Measurements from ENCODE around the gene ARID5B. TPM values are rescaled to one million over a fixed set of nuclear protein-coding genes. Genes with fewer than 3 reads are reported as not detected.

ARID5B gene
- total RNA-seq, 1 experiment from 2014 or later = 2.3 TPM

DNA sequence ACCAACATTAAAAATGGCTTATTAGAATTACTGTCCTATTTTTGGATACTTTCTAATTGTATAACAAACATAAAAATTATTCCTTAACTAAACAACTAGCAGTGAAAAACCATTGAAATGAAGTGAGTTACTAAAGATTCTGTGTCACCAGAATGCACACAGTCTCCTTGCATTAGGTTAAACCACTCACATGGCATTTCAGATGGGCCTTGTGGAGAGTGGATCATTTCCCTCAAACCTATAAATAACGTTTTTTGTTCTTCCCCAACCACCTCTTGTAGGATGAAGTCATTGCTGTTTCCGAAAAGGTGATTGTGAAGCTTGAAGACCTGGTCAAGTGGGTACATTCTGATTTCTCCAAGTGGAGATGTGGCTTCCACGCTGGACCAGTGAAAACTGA, 38.4 kb downstream of the ARID5B start (continued):
- TF ChIP-seq, protein P1, sequence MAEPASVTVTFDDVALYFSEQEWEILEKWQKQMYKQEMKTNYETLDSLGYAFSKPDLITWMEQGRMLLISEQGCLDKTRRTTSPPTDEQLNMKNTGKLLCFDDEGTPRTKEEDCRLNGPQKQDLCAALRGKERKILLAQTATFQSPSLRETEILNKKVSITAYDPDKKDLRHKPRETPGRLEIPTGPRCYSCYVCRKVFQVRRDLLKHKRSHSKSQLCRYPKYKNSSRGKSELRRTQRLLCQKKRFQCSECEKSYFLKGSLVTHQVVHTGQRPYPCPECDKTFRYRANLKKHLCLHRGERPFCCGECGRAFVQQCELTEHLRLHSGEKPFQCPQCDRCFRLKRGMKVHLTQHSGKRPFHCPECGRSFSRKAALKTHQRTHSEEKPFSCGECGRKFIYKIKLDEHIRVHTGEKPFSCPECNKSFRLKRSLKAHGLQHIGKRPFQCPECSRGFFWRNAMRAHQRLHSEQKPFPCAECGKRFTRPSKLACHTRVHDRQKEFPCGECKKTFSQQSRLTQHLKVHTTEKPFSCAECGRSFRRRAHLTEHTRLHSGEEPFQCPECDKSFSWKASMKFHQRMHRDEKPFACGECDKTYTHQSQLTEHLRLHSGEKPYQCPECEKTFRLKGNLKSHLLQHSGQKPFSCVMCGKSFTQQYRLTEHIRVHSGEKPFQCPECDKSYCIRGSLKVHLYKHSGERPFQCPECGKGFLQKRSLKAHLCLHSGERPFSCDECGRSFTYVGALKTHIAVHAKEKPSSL (CRISPR knock-in tag; conservative IDR thresholded peaks at IDR 0.05) = no peak
- TF ChIP-seq ZNF671 (CRISPR knock-in tag; IDR thresholded peaks at IDR 0.05) (no peak), KAT7 (CRISPR knock-in tag; IDR thresholded peaks at IDR 0.05; ENCODE audit: borderline replicate concordance) (no peak)
- TF ChIP-seq, protein P2, sequence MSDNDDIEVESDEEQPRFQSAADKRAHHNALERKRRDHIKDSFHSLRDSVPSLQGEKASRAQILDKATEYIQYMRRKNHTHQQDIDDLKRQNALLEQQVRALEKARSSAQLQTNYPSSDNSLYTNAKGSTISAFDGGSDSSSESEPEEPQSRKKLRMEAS (CRISPR knock-in tag; IDR thresholded peaks at IDR 0.05) = no peak
- TF ChIP-seq, protein P3, sequence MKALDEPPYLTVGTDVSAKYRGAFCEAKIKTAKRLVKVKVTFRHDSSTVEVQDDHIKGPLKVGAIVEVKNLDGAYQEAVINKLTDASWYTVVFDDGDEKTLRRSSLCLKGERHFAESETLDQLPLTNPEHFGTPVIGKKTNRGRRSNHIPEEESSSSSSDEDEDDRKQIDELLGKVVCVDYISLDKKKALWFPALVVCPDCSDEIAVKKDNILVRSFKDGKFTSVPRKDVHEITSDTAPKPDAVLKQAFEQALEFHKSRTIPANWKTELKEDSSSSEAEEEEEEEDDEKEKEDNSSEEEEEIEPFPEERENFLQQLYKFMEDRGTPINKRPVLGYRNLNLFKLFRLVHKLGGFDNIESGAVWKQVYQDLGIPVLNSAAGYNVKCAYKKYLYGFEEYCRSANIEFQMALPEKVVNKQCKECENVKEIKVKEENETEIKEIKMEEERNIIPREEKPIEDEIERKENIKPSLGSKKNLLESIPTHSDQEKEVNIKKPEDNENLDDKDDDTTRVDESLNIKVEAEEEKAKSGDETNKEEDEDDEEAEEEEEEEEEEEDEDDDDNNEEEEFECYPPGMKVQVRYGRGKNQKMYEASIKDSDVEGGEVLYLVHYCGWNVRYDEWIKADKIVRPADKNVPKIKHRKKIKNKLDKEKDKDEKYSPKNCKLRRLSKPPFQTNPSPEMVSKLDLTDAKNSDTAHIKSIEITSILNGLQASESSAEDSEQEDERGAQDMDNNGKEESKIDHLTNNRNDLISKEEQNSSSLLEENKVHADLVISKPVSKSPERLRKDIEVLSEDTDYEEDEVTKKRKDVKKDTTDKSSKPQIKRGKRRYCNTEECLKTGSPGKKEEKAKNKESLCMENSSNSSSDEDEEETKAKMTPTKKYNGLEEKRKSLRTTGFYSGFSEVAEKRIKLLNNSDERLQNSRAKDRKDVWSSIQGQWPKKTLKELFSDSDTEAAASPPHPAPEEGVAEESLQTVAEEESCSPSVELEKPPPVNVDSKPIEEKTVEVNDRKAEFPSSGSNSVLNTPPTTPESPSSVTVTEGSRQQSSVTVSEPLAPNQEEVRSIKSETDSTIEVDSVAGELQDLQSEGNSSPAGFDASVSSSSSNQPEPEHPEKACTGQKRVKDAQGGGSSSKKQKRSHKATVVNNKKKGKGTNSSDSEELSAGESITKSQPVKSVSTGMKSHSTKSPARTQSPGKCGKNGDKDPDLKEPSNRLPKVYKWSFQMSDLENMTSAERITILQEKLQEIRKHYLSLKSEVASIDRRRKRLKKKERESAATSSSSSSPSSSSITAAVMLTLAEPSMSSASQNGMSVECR (CRISPR knock-in tag; IDR thresholded peaks at IDR 0.05; ENCODE audit: borderline replicate concordance) = no peak

DNA sequence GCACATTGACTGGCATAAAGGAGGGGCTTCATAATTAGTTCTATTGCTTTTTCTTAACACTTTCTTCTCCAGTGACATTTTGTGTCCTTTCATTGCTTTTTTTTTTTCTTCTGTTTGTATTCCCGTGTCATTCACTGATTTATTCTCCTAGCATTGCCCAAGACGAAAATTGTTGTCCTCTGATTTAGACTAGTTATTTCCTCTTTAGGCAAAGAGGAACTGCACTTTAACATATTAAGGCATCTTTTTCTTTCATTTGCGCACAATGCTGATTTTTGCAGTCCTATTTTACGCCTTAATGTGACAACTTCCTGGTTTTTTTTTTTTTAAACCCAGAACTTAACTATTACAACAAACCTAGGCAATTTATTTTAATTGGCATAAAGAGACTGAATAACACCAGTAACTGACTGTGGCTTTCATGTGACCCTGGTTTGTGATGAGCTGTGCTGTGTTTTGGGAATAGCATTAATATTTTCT, 39.7 kb downstream of the ARID5B start:
- ChIA-PET POLR2A (interaction anchor here (0.5 kb wide), 1 partner anchor 224 kb away, joined by 3 read pairs; no protein-coding TSS in a partner anchor), CTCF (interaction anchor here (1.6 kb wide), 1 partner anchor 44 kb away, joined by 5 read pairs; no protein-coding TSS in a partner anchor)
- no peaks in the 10 kb centered on the region for H3K9me3 Mint-ChIP-seq
- H3K4me1 Mint-ChIP-seq = peaks cover 13% of the 10 kb centered on the region
- H3K27ac Mint-ChIP-seq = no peak overlapping the region
- H3K27me3 Mint-ChIP-seq (ENCODE audit: low read depth) = no peaks in the 10 kb centered on the region
- ATAC-seq (no peak), DNase-seq (ENCODE audit: low spot score) (no peak)
- H3K4me3 Mint-ChIP-seq = no peak overlapping the region
- no peaks in the 10 kb centered on the region for H3K36me3 Mint-ChIP-seq
- TF ChIP-seq NFYB (CRISPR knock-in tag; conservative IDR thresholded peaks at IDR 0.05; ENCODE audit: low read depth) = no peak
- no peak for TF ChIP-seq TCF7 (CRISPR knock-in tag; IDR thresholded peaks at IDR 0.05; ENCODE audit: low read depth)
- TF ChIP-seq ETV6 (CRISPR knock-in tag; IDR thresholded peaks at IDR 0.05) = no peak
- TF ChIP-seq, protein P4, sequence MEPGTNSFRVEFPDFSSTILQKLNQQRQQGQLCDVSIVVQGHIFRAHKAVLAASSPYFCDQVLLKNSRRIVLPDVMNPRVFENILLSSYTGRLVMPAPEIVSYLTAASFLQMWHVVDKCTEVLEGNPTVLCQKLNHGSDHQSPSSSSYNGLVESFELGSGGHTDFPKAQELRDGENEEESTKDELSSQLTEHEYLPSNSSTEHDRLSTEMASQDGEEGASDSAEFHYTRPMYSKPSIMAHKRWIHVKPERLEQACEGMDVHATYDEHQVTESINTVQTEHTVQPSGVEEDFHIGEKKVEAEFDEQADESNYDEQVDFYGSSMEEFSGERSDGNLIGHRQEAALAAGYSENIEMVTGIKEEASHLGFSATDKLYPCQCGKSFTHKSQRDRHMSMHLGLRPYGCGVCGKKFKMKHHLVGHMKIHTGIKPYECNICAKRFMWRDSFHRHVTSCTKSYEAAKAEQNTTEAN (CRISPR knock-in tag; IDR thresholded peaks at IDR 0.05) = no peak
- TF ChIP-seq RORB (CRISPR knock-in tag; IDR thresholded peaks at IDR 0.05) = no peak
- TF ChIP-seq, protein P5, sequence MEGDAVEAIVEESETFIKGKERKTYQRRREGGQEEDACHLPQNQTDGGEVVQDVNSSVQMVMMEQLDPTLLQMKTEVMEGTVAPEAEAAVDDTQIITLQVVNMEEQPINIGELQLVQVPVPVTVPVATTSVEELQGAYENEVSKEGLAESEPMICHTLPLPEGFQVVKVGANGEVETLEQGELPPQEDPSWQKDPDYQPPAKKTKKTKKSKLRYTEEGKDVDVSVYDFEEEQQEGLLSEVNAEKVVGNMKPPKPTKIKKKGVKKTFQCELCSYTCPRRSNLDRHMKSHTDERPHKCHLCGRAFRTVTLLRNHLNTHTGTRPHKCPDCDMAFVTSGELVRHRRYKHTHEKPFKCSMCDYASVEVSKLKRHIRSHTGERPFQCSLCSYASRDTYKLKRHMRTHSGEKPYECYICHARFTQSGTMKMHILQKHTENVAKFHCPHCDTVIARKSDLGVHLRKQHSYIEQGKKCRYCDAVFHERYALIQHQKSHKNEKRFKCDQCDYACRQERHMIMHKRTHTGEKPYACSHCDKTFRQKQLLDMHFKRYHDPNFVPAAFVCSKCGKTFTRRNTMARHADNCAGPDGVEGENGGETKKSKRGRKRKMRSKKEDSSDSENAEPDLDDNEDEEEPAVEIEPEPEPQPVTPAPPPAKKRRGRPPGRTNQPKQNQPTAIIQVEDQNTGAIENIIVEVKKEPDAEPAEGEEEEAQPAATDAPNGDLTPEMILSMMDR (IDR thresholded peaks at IDR 0.05) = no peak
- TF ChIP-seq, protein P6, sequence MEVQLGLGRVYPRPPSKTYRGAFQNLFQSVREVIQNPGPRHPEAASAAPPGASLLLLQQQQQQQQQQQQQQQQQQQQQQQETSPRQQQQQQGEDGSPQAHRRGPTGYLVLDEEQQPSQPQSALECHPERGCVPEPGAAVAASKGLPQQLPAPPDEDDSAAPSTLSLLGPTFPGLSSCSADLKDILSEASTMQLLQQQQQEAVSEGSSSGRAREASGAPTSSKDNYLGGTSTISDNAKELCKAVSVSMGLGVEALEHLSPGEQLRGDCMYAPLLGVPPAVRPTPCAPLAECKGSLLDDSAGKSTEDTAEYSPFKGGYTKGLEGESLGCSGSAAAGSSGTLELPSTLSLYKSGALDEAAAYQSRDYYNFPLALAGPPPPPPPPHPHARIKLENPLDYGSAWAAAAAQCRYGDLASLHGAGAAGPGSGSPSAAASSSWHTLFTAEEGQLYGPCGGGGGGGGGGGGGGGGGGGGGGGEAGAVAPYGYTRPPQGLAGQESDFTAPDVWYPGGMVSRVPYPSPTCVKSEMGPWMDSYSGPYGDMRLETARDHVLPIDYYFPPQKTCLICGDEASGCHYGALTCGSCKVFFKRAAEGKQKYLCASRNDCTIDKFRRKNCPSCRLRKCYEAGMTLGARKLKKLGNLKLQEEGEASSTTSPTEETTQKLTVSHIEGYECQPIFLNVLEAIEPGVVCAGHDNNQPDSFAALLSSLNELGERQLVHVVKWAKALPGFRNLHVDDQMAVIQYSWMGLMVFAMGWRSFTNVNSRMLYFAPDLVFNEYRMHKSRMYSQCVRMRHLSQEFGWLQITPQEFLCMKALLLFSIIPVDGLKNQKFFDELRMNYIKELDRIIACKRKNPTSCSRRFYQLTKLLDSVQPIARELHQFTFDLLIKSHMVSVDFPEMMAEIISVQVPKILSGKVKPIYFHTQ (CRISPR knock-in tag; IDR thresholded peaks at IDR 0.05) = no peak
- TF ChIP-seq SP1 (CRISPR knock-in tag; conservative IDR thresholded peaks at IDR 0.05) = no peak
- TF ChIP-seq, protein P7, sequence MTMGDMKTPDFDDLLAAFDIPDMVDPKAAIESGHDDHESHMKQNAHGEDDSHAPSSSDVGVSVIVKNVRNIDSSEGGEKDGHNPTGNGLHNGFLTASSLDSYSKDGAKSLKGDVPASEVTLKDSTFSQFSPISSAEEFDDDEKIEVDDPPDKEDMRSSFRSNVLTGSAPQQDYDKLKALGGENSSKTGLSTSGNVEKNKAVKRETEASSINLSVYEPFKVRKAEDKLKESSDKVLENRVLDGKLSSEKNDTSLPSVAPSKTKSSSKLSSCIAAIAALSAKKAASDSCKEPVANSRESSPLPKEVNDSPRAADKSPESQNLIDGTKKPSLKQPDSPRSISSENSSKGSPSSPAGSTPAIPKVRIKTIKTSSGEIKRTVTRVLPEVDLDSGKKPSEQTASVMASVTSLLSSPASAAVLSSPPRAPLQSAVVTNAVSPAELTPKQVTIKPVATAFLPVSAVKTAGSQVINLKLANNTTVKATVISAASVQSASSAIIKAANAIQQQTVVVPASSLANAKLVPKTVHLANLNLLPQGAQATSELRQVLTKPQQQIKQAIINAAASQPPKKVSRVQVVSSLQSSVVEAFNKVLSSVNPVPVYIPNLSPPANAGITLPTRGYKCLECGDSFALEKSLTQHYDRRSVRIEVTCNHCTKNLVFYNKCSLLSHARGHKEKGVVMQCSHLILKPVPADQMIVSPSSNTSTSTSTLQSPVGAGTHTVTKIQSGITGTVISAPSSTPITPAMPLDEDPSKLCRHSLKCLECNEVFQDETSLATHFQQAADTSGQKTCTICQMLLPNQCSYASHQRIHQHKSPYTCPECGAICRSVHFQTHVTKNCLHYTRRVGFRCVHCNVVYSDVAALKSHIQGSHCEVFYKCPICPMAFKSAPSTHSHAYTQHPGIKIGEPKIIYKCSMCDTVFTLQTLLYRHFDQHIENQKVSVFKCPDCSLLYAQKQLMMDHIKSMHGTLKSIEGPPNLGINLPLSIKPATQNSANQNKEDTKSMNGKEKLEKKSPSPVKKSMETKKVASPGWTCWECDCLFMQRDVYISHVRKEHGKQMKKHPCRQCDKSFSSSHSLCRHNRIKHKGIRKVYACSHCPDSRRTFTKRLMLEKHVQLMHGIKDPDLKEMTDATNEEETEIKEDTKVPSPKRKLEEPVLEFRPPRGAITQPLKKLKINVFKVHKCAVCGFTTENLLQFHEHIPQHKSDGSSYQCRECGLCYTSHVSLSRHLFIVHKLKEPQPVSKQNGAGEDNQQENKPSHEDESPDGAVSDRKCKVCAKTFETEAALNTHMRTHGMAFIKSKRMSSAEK (CRISPR knock-in tag; IDR thresholded peaks at IDR 0.05; ENCODE audit: borderline replicate concordance) = no peak
- no peak for TF ChIP-seq TEAD4 (CRISPR knock-in tag; IDR thresholded peaks at IDR 0.05)
- no peak for TF ChIP-seq ZNF121 (CRISPR knock-in tag; IDR thresholded peaks at IDR 0.05)
- TF ChIP-seq, protein P8, sequence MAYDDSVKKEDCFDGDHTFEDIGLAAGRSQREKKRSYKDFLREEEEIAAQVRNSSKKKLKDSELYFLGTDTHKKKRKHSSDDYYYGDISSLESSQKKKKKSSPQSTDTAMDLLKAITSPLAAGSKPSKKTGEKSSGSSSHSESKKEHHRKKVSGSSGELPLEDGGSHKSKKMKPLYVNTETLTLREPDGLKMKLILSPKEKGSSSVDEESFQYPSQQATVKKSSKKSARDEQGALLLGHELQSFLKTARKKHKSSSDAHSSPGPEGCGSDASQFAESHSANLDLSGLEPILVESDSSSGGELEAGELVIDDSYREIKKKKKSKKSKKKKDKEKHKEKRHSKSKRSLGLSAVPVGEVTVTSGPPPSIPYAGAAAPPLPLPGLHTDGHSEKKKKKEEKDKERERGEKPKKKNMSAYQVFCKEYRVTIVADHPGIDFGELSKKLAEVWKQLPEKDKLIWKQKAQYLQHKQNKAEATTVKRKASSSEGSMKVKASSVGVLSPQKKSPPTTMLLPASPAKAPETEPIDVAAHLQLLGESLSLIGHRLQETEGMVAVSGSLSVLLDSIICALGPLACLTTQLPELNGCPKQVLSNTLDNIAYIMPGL (CRISPR knock-in tag; IDR thresholded peaks at IDR 0.05) = no peak

All from WTC11 (cell line).